Sigmoid colon (tissue), 4 donors: ENCODE measurements around the gene MAP3K12.

Source experiments
- EP300 ChIP-seq, 4 donors: sonication (generic); formaldehyde crosslinking; IDR thresholded peaks; one replicate each; pipeline ENCODE4 v1.6.1; 2017; ENCODE audit warnings: antibody characterized with exemption in 4 of 4
- POLR2A ChIP-seq, 2 donors: fragments of 450-650 bp; IDR thresholded peaks; one replicate each; pipeline ENCODE4 v1.6.1; 2016; ENCODE audit warnings: antibody characterized with exemption in 2 of 2, mild to moderate bottlenecking in 2 of 2, moderate library complexity in 2 of 2

- no peak for TF ChIP-seq EP300 (IDR thresholded peaks at IDR 0.05)
- TF ChIP-seq POLR2A (IDR thresholded peaks at IDR 0.05), result no peak
Observed at GRCh38 chr12:53466640-53467039, 32.6 kb downstream of the MAP3K12 start.
